ENCODE measurements around the gene PAX5.

DNA sequence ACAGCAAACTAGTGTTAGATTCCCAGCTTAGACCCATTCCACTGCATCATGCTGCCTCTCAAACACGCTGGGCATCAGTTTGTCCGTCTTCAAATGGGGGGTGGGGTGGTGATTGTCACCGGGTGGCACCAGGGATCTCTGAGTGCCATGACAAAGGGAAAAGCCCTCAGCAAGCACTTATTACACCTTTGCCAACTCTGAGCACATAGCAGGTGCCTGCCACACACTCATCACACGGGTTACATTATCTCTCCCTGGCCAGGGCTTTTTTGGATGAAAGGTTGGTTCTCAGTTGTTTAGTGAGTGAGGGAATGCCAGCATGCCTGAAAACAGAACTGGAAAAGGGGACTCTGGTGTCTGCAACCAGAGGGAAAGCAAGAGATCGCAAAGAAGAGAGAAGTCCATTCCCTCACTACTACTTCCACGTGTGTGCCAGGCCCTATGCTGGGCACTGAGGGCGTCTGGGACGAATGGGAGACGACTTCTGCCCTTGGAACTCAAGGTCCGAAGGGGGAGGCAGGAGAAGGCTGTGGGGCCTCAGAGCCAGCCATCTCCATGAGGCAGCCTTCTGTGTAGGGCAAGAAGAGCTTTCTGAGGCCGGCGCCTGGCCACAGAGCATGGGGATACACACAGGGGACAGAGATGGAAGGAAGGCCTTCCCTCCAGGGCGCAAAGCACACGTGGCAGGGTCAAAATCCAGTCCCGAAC lies 48.9 kb downstream of the PAX5 start:
- TF ChIP-seq POLR2AphosphoS5 (IDR thresholded peaks at IDR 0.05) (no peak), RAD21 (conservative IDR thresholded peaks at IDR 0.05) (no peak)
- TF ChIP-seq, protein P1, sequence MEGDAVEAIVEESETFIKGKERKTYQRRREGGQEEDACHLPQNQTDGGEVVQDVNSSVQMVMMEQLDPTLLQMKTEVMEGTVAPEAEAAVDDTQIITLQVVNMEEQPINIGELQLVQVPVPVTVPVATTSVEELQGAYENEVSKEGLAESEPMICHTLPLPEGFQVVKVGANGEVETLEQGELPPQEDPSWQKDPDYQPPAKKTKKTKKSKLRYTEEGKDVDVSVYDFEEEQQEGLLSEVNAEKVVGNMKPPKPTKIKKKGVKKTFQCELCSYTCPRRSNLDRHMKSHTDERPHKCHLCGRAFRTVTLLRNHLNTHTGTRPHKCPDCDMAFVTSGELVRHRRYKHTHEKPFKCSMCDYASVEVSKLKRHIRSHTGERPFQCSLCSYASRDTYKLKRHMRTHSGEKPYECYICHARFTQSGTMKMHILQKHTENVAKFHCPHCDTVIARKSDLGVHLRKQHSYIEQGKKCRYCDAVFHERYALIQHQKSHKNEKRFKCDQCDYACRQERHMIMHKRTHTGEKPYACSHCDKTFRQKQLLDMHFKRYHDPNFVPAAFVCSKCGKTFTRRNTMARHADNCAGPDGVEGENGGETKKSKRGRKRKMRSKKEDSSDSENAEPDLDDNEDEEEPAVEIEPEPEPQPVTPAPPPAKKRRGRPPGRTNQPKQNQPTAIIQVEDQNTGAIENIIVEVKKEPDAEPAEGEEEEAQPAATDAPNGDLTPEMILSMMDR (IDR thresholded peaks at IDR 0.05; ENCODE audit: poor library complexity, severe bottlenecking), result no peak
- TF ChIP-seq, protein P2, sequence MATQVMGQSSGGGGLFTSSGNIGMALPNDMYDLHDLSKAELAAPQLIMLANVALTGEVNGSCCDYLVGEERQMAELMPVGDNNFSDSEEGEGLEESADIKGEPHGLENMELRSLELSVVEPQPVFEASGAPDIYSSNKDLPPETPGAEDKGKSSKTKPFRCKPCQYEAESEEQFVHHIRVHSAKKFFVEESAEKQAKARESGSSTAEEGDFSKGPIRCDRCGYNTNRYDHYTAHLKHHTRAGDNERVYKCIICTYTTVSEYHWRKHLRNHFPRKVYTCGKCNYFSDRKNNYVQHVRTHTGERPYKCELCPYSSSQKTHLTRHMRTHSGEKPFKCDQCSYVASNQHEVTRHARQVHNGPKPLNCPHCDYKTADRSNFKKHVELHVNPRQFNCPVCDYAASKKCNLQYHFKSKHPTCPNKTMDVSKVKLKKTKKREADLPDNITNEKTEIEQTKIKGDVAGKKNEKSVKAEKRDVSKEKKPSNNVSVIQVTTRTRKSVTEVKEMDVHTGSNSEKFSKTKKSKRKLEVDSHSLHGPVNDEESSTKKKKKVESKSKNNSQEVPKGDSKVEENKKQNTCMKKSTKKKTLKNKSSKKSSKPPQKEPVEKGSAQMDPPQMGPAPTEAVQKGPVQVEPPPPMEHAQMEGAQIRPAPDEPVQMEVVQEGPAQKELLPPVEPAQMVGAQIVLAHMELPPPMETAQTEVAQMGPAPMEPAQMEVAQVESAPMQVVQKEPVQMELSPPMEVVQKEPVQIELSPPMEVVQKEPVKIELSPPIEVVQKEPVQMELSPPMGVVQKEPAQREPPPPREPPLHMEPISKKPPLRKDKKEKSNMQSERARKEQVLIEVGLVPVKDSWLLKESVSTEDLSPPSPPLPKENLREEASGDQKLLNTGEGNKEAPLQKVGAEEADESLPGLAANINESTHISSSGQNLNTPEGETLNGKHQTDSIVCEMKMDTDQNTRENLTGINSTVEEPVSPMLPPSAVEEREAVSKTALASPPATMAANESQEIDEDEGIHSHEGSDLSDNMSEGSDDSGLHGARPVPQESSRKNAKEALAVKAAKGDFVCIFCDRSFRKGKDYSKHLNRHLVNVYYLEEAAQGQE (IDR thresholded peaks at IDR 0.05; ENCODE audit: borderline replicate concordance), result no peak
